Lower leg skin (tissue), 4 donors: ENCODE data around the gene TM4SF5. TPM values are rescaled to one million over a fixed set of nuclear protein-coding genes. Genes with fewer than 3 reads are reported as not detected.

ENCODE experiments used
- DNase-seq, 2 donors: peaks; one replicate each; pipeline ENCODE4 v3.0.0-alpha.2; 2019; ENCODE audit warnings: low spot score in 2 of 2
- H3K4me3 ChIP-seq: fragments of 200-600 bp; sonication (generic); 2 replicates; pipeline ENCODE4 v1.5.1; 2017; ENCODE audit warnings: mild to moderate bottlenecking, low read depth; ENCODE audit not compliant: poor library complexity, severe bottlenecking
- CTCF ChIP-seq, 3 donors: fragments of 450-650 bp; IDR thresholded peaks; one replicate each; pipeline ENCODE4 v1.5.1; 2016; ENCODE audit warnings: antibody characterized with exemption in 3 of 3, mild to moderate bottlenecking in 3 of 3, moderate library complexity in 2 of 3
- POLR2A ChIP-seq, 2 donors: fragments of 450-650 bp; IDR thresholded peaks; one replicate each; pipeline ENCODE4 v1.6.1; 2016 to 2017; ENCODE audit warnings: antibody characterized with exemption in 2 of 2, mild to moderate bottlenecking in 1 of 2, moderate library complexity in 1 of 2
- WGBS, 2 donors: methylation state at CpG; one replicate each; pipeline ENCODE4 v1.1.5; 2018; 5-methylcytosine and 5-hydroxymethylcytosine counted together
- intact Hi-C: fragments of 100-400 bp; cut with DNase I; formaldehyde crosslinking; loops from one replicate; pipeline ENCODE4 v1.15.0; 2023; ENCODE audit warnings: low total_unique reads
- total RNA-seq, 4 donors: library from RNA; depleted of rRNA; stranded (reverse); fragments of >200 nt; gene quantifications; one replicate each; pipeline ENCODE4 v1.1.0, GENCODE V29; 2016

TM4SF5 gene
- total RNA-seq, 4 donors from 2014 or later: not detected

- WGBS, 2 donors: 86 to 89% methylated on average over 6 of the region's 6 CpGs
- H3K4me3 ChIP-seq: no peak overlapping the region
- TF ChIP-seq CTCF (IDR thresholded peaks at IDR 0.05): no peak
- no peak for TF ChIP-seq POLR2A (IDR thresholded peaks at IDR 0.05)
- intact Hi-C loops: loop anchor here (5.0 kb wide), 1 partner anchor 154 kb away; no protein-coding TSS in a partner anchor
- DNase-seq: no peak
Measured at GRCh38 chr17:4733073-4733531, 38.6 kb upstream of the TM4SF5 start.

GRCh38 chr17:4734857-4735475 lies 36.7 kb upstream of the TM4SF5 start:
- WGBS, 2 donors: 85 to 90% methylated on average over 8 of the region's 8 CpGs
- intact Hi-C loops: loop anchor here (5.0 kb wide), 2 partner anchors 52 to 152 kb away; partner anchors contain the start of genes GLTPD2 and VMO1
- DNase-seq: no peak
- no peak for TF ChIP-seq POLR2A (IDR thresholded peaks at IDR 0.05)
- no peak overlapping the region for H3K4me3 ChIP-seq

- H3K4me3 ChIP-seq: no peak overlapping the region
- intact Hi-C loops: loop anchor here (5.0 kb wide), 1 partner anchor 51 kb away; the partner anchor contains the start of genes GLTPD2 and VMO1
- DNase-seq: peak in 1 of 2 donors; percentile 58
- no peak for TF ChIP-seq POLR2A (IDR thresholded peaks at IDR 0.05)
- no peak for TF ChIP-seq CTCF (IDR thresholded peaks at IDR 0.05)
- WGBS, 2 donors: 64 to 71% methylated on average over 9 of the region's 9 CpGs
Measured at GRCh38 chr17:4735876-4736651, 35.6 kb upstream of the TM4SF5 start.

GRCh38 chr17:4738136-4739121 lies 33.3 kb upstream of the TM4SF5 start:
- intact Hi-C loops: loop anchor here (5.0 kb wide), 1 partner anchor 49 kb away; the partner anchor contains the start of genes GLTPD2 and VMO1
- H3K4me3 ChIP-seq: peak overlapping the region; percentile 75
- no peak for DNase-seq
- WGBS, 2 donors: 12 to 21% methylated on average over 32 to 41 of the region's 41 CpGs
- TF ChIP-seq CTCF (IDR thresholded peaks at IDR 0.05) (no peak), POLR2A (IDR thresholded peaks at IDR 0.05) (no peak)

- H3K4me3 ChIP-seq: peak within 1 kb of the TSS; percentile 75
- DNase-seq: peak in 1 of 2 donors; percentile 92
- intact Hi-C loops: loop anchor here (5.0 kb wide), 1 partner anchor 48 kb away; the partner anchor contains the start of genes GLTPD2 and VMO1
- WGBS, 2 donors: 0% methylated on average over 30 to 92 of the region's 100 CpGs
- TF ChIP-seq CTCF (IDR thresholded peaks at IDR 0.05): no peak
- no peak for TF ChIP-seq POLR2A (IDR thresholded peaks at IDR 0.05)
Measured at GRCh38 chr17:4739122-4740024, 32.3 kb upstream of the TM4SF5 start, which contains the start of the genes CXCL16 and ZMYND15. TSS of gene CXCL16 (minus strand) at chr17:4739928. CDS start at chr17:4739339, 589 bp downstream. TSS of gene ZMYND15 (plus strand) at chr17:4739833. CDS start at chr17:4740549, 716 bp downstream.
